GM12864 (cell line): ENCODE results near the gene KIF6.

ENCODE experiments used
- DNase-seq: peaks from one replicate; pipeline ENCODE4 v3.0.0-alpha.2; 2011; ENCODE audit warnings: low read depth
- H3K4me3 ChIP-seq: 2 replicates; pipeline ENCODE4 v1.5.1; 2011; ENCODE audit warnings: mild to moderate bottlenecking, low read depth, low read length, control low read depth
- TF ChIP-seq, protein P1 (sequence below): IDR thresholded peaks from 2 replicates; pipeline ENCODE4 v1.5.1; 2011; ENCODE audit warnings: low read depth, mild to moderate bottlenecking, moderate library complexity, low read length, control low read depth, inconsistent platforms; ENCODE audit errors: missing control alignments

The KIF6 gene

DNA sequence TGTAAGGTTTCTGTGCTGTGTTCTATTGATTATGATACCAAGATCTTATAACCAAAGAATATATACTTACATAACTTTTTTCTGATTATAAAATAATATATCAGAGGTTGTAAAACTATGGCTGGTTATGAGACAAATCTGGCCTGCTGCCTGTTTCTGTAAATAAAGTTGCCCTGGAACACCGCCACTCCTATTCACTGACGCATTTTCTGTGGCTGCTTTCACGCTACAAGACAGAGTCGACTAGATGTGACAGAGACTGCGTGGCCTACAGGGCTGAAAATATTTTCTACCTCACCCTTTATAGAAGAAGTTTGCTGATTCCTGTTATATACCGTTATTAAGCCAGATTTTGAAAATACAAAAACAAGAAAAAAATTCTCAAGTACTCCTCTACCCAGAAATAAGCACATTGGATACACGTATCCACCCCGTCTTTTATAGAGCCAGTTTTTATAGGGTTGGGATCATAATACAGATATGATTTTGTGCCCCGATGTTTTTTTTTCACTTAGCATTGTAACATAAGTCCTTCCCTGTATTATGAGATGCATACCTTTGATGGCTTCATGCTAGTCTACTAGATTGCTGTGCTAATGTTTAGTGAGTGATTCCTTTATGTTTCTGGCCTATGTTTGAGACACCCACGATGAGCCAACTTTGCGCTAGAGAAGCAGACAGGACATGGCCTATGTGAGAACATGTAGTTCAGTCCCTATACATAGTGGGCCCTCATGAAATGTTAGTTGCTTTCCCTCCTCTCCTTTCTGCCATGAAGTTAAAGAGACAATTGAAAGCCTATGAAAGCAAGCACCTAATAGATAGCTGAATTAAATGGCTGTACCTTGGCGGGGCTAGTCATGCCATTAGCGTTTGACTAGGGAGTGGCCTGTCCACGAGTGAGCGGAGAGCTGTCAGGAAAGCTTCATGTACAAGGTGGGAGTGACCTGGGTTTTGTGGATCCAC, 304.6 kb downstream of the KIF6 start:
- TF ChIP-seq, protein P1, sequence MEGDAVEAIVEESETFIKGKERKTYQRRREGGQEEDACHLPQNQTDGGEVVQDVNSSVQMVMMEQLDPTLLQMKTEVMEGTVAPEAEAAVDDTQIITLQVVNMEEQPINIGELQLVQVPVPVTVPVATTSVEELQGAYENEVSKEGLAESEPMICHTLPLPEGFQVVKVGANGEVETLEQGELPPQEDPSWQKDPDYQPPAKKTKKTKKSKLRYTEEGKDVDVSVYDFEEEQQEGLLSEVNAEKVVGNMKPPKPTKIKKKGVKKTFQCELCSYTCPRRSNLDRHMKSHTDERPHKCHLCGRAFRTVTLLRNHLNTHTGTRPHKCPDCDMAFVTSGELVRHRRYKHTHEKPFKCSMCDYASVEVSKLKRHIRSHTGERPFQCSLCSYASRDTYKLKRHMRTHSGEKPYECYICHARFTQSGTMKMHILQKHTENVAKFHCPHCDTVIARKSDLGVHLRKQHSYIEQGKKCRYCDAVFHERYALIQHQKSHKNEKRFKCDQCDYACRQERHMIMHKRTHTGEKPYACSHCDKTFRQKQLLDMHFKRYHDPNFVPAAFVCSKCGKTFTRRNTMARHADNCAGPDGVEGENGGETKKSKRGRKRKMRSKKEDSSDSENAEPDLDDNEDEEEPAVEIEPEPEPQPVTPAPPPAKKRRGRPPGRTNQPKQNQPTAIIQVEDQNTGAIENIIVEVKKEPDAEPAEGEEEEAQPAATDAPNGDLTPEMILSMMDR = no peak
- H3K4me3 ChIP-seq = no peak overlapping the region
- no peak for DNase-seq

- H3K4me3 ChIP-seq = no peak overlapping the region
- no peak for DNase-seq
- TF ChIP-seq, protein P1 = no peak
These were observed 305.6 kb downstream of the KIF6 start for GRCh38 chr6:39419607-39420006.

DNA sequence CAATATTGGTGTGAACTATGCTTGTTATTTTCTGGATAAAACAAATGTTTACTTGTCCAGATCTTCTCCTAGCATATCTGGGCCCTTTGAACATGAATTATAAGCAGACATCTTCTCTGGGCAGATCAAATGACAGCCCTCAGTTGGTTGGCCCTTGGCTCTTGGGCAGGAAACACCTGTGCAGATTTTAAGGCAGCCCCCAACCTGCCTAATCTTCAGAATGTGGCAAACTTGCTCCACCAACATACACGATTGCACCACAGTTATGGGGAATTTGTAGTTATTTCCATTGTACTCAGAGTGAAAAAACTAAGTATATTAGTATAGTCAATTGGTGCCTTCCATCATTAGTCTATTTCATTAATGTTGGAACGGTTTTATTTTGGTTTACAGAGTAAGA, 307.8 kb downstream of the KIF6 start:
- DNase-seq = no peak
- TF ChIP-seq, protein P1 = no peak
- no peak overlapping the region for H3K4me3 ChIP-seq

DNA sequence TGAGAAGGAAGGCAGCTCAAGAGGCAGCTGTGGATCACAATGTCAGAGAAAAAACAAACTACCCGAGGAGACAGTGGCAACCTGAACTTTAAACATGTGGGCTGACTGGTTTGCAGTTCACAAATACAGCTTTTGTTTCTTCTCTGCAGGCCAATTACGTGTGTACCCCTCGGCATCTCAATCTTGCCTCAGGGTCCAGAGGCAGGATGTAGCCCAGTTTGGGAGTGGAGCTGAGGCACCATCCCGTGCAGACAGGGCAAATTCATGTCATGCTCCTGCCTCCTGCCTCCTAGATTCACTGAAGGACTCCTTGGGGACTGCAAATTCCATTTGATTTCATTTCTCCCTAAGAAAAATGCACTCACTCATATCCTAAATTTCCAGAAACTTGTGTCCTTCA, 308.5 kb downstream of the KIF6 start:
- TF ChIP-seq, protein P1 = no peak
- H3K4me3 ChIP-seq = no peak overlapping the region
- DNase-seq = no peak

- H3K4me3 ChIP-seq = no peak overlapping the region
- no peak for DNase-seq
- TF ChIP-seq, protein P1 = no peak
These were observed 309.2 kb downstream of the KIF6 start for GRCh38 chr6:39416026-39416425.

- DNase-seq = no peak
- TF ChIP-seq, protein P1 = no peak
- no peak overlapping the region for H3K4me3 ChIP-seq
These were observed 309.7 kb downstream of the KIF6 start for GRCh38 chr6:39415482-39415881.

GRCh38 chr6:39411465-39411864, 313.7 kb downstream of the KIF6 start:
- no peak for DNase-seq
- no peak overlapping the region for H3K4me3 ChIP-seq
- TF ChIP-seq, protein P1 = no peak
